Endothelial cell of hepatic sinusoid (primary cell): ENCODE results near the gene CSMD2.
"Not testable (repeated sequence)": the region's sequence is repeated elsewhere in the genome, so short reads cannot be mapped to it uniquely, and the experiment has no call there.

Experiments used
- in situ Hi-C: cut with HindIII; loops from 2 replicates; pipeline ENCODE4 v1.10.0; 2017; ENCODE audit warnings: low sequenced_read_pairs

Gene CSMD2

GRCh38 chr1:34115233-34115632 lies 49.8 kb downstream of the CSMD2 start:
- in situ Hi-C loops = no loop called here

DNA sequence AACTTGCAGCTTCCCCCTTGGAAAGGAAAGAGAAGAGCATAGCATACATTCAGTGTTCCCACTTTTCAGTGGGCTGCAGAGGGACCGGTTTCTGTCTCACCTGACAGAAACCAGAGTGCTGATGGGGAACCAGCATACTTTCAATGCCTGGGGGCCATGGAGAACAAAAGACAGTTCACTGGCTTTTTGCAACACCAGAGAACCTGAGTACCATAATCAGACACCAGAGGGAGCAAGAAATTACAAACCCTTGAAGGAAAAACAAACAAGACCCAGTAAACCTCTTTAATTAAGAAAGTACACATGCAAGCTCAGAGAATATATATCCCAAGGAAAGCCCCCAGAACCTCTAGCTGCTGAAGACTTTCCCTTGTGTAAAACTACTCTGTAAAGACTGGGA lies 51.1 kb downstream of the CSMD2 start:
- in situ Hi-C loops = no loop called here

DNA sequence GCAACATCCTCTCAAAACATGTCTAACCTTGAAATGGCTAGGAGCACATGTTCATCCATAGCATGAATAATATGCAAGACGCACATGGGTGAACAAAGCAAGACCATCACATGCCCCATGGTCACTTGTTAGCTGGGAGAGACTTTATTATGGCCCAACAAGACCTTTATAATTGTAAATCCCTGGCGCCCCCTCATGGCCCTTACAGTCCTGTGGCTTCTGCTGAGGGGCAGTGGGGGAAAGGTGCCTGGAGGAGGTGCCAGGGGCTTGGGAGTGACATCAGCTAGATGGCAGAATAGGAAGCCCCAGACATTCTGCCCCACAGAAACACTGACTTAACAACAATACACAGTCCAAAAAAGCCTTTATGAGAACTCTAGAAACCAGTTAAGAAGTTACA lies 51.7 kb downstream of the CSMD2 start:
- in situ Hi-C loops = no loop called here

DNA sequence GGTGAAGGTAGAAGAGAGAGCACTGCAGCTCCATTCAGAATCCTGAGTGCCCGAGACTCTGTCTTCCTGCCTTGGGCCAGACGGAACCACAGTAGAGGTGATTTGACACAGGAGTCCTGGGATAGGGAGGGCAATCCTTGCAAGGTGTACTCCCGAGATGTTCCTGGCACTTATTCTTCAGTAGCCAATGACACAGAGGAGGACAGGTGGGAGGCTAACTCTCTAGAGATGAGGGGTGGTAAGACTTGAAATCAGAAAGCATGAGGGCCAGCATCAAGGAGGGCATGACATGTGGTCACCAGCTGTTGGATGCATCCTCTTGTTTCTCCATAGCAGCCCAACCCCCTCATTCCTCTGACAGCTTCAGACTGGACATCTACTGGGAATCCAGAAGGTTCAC lies 56.3 kb downstream of the CSMD2 start:
- in situ Hi-C loops = no loop called here

GRCh38 chr1:34108269-34108668 lies 56.8 kb downstream of the CSMD2 start:
- in situ Hi-C loops = no loop called here

DNA sequence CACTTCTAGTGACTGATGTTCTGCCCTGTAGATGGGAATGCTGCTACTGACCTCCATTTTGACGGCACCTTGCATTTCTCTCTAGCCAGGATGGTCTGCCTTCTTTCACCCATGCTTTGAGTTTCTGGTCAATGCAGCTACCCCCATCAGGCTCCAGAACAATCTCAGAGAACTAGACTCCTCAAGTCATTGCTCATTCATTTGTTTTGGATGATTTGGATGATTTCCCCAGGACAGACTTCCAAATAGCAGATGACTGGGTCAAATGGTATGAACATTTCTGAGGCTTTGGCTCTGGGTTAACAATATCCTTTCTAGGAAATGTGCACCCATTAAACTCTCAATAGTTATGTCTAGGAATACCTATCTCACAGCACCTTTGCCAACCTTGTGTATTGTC lies 63.9 kb downstream of the CSMD2 start:
- in situ Hi-C loops = no loop called here

DNA sequence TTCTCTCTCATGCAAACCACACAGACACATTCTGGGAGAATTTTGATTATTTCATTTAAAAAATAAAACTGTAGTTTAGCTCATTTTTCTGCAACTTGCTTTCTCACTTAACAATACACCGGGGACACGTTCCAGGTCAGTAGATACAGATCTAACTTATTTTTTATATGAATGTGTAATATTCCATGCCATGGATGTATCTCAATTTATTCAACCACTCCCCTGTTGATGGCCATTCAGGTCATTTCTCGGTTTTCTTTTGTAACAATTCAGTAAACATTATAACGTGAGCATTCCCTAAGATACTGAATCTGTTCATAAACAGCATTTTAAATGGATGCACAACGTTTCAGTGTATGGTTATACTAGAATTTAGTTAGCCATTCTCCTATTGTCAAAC lies 64.7 kb downstream of the CSMD2 start:
- in situ Hi-C loops = no loop called here

GRCh38 chr1:34092399-34092798 lies 72.6 kb downstream of the CSMD2 start:
- in situ Hi-C loops = not testable (repeated sequence)

GRCh38 chr1:34089731-34090130 lies 75.3 kb downstream of the CSMD2 start:
- in situ Hi-C loops = no loop called here

DNA sequence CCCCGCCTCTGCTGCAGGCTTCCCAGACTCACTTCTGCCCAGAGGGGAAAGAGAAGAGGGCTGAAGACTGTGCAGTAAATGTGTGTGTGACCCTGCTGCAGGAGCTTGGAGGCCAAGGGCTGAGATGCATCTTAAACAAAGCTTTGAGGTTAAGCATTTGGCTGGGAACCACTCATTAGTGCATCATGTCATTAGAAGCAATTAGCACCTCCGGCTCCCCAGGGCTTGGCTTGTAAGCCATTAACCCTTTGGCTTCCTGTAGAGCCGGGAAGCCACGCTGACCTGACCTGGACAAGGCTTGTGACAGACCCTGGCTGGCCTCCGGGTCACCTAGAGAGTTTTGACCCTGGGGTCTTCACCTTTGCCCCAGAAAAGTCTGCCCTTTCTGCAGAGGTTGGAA lies 77.0 kb downstream of the CSMD2 start:
- in situ Hi-C loops = no loop called here

DNA sequence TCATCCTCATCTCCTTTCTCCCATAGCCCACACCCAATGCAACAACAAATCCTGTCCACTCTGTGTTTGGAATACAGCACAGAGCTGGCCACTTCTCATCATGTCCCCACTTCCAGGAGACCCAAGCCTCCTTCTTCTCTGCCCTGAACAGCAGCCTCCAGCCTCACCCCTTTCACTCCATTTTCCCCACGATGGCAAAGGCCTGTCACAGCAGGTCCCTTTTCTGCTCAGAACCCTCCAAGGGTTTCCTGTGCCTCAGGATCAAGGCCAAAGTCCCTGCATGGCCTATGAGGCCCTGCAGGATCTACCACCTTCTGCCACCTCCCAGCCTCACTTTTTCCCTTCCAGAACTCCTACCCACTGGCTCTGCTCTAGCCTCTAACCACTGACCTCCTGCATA lies 78.5 kb downstream of the CSMD2 start:
- in situ Hi-C loops = no loop called here

DNA sequence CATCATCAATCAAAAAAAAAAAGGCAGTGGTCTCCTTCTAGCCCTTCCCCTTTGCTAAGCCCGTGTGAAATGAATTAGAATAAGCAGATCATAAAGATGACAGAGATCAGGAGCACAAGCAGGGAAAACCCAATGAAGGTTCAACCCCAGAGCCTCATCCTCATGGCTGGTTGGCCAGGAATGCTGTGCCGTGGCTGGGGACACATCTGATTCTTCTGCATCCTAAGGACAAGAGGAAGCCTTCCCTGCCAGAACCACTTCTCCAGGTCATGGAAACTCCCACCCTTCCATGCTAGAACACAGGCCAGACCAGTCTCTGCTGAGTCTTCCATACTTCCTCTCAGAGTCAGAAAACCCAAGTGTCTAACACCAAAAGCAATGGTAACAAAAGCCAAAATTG lies 81.1 kb downstream of the CSMD2 start:
- in situ Hi-C loops = no loop called here

- in situ Hi-C loops = not testable (repeated sequence)
Observed at GRCh38 chr1:34082085-34082670, 82.9 kb downstream of the CSMD2 start.

GRCh38 chr1:34078383-34078782 lies 86.6 kb downstream of the CSMD2 start:
- in situ Hi-C loops = no loop called here

DNA sequence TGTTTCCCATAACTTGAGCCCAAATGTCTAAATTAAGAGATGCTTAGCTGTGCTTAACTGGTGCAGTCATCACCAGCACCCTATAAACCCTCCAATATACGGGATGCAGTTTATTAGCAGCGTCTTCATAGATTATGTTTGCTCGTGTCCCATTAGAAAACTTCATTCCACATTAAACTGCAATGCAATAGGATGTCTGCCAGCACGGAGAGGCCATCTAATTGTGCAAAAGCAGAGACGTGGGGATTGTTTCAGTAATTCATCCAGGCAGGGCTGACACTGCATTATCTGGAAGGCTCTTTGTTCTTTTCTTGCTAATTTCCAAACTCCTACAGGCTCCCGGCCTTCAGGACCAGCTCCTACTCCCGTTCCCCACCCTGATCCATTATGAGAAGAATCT lies 89.5 kb downstream of the CSMD2 start:
- in situ Hi-C loops = no loop called here

DNA sequence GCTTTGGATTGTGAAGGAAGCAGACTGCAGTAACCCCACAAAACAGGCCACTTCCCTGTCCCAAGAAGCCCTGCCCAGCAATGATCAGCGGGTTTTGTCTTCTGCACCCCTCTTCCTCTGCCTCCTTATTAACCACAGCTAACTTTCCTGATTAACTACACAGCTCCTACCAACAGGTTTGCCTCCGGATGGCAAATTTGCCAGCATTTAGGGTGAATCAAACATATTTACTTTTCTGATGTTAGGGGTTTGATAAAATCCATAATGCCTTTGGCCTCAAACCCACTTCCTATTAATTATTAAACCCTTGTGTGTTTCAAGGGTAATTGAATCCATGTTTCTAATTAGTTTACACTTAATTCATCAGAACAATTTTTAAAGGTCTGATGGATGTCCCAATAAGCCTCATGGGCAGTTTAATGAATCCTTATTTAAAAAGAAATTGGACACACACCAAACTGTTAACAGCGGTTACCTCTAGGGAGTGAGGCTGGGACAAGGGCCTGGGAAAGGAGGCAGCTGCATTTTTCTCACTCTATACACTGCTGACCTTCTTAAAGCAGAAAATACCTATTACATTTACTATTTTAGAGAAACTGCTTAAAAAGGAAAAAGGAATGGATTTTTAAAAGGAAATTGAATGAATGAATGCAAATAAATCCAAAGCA lies 91.9 kb downstream of the CSMD2 start:
- in situ Hi-C loops = no loop called here

- in situ Hi-C loops = no loop called here
Observed at GRCh38 chr1:34070201-34070836, 94.7 kb downstream of the CSMD2 start.

GRCh38 chr1:34066981-34067603 lies 97.9 kb downstream of the CSMD2 start:
- in situ Hi-C loops = no loop called here

- in situ Hi-C loops = no loop called here
Observed at GRCh38 chr1:34066166-34066565, 98.9 kb downstream of the CSMD2 start.

DNA sequence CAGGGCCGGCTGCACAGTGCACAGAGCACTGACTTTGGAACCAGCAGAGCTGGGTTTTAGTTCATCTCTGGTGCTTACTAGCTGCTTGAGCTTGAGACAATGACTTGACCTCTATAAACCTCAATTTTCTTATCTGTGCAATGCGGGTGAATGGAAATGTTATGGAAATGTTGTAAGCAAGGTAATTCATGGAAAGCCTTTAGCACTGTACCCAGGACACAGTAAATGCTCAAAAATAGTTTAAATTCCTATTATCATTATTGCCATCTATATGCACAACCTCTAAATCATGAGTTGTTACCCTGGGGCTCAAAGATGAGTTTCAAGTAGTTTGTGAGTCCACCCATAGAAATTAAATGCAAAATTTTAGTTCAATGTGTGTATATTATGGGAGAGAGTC lies 99.5 kb downstream of the CSMD2 start:
- in situ Hi-C loops = no loop called here

DNA sequence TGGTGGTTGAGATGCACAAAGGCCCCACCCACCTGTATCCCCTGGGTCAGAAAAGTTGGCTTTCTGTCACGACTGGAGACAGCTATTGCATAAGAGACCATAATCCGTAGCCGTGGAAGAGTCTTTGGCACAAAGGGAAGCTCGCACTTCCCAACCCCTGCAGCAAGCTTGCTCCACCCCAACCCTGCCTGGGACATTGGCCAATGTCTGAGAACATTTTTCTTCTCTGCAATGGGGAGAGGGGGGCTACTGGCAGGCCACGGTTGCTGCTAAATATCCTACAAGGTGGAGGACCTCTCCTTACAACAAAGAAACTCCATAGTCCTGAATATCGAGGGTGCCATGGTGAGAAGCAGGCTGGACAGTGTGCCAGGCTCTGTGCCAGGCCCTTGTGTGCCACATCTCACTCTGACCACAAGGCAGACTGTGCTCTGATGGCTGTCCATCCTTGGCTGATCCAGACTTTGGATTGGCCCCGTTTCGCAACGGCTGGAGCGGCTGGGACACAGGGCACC lies 104.1 kb downstream of the CSMD2 start:
- in situ Hi-C loops = no loop called here

GRCh38 chr1:34060187-34060730 lies 104.8 kb downstream of the CSMD2 start:
- in situ Hi-C loops = no loop called here
